Measurements from ENCODE around the gene DERA.
A peak's percentile ranks its signal among the peaks of the same experiment; 100 is the strongest.
"Not testable (repeated sequence)": the region's sequence is repeated elsewhere in the genome, so short reads cannot be mapped to it uniquely, and the experiment has no call there.

Gene DERA

GRCh38 chr12:15971211-15971610 is 60.1 kb downstream of the DERA start:
- no peak for DNase-seq

GRCh38 chr12:15972894-15973293 is 61.8 kb downstream of the DERA start:
- DNase-seq: no peak

- DNase-seq: no peak
These were observed 67.1 kb downstream of the DERA start for GRCh38 chr12:15977999-15978951.

DNA sequence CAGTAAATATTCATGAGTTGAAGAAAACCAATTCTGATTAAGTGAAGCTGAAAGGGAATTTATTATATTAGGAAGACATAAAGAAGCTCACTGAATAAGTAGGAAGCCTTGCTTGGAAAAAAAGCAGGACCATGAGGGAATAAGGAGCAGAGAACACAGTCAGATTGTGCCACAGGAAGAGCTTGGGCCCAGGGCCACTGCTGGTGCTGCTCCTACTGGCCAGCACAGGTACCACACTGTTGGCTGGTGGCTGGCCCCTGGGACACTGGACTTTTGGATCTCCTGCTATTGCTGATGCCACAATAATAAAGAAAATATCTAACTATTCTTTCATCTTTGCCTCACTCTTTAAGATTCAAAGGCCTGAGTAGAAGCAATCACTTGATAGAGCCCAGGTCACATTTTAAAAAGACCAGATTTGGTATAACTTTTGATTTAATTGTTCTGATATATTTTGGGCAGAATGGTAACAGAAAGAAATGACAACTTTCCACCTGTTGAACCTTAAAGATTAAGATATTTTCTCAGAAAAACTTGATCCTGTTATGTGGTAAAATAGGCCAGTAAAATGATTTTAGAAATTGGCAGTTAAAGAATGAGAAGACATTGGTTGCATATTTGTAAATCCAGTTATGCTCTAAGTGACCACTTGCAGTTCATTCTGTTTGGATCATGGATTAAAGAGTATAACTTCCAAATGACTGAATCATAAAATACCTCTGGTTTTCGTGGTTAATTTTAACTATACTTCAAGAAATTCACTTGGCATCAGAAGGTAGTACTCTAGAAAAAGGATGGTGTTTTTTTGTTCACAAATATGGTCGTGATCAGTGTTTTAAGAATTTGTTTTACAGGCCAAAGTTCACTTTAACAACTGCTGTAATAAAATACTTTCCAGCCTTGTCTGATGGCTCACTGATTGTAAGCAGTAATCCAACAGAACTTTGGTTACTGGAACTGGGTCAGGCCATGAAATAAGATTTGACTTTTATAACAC is 68.3 kb downstream of the DERA start:
- peak; percentile 1 for DNase-seq

DNA sequence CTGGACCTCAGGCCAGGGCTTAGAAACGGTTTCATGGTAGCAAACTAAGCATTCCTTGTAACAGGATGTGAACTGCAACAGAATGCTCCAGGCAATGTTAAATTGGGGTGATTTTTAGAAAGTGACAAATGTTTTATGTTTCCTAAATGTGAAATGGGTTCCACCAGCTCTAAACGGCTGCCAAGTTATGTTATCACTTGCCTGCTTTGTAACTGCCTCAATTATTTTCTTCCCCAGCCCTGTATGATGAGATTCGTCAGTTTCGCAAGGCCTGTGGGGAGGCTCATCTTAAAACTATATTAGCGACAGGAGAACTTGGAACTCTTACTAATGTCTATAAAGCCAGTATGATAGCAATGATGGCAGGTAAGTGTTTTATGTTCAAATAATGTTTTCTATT is 70.9 kb downstream of the DERA start:
- DNase-seq: no peak

DNA sequence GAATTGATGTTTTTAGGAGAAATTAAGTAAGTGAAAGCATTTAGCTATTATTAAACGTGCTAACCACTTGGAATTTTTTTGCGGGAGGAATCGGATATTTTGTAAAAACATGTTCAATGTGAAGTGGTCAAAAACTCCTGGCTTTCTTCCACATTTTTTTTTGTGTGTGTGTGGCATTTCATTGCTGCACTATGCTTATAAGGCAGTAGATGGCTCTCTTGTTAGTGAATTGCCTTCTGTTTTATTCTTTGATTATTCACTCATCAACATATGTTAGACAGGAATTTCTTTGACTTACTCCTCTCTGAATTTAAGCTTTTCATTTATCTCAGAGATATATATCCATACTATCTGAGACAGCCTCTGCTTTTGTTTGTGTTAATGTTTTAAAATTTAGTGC is 71.3 kb downstream of the DERA start:
- no peak for DNase-seq

- no peak for DNase-seq
These were observed 71.8 kb downstream of the DERA start for GRCh38 chr12:15982921-15983320.

DNA sequence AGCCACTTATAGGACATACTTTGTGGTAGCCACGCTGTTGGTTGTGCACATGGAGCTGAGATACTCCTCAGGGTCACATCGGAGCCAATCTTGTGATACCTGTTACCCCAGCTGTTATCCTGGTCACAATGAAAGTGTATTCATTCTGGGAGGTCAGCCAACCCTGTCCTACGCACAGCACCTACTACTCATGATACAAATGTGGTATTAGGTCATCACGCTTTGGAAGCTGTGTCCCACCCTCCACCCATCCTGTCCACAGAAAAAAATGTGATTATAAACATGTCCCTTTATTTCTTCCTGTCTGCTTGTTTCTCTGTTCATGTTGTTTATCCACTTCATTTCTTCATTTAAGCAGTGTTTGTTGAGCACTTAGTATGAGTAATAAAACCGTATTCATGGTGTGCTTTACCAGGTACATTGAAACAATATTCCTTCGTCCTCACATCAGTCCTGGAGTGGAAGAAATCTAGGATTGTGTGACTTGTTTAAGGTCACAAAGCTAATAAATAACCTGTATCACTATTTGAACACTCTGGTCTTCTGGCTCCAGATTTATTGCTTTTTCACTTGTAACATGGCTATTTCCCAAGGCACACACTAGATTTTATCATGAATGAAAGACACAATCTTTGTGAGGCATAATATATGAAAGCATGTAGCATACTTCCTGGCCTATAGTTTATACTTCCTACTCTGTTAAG is 73.1 kb downstream of the DERA start:
- no peak for DNase-seq

DNA sequence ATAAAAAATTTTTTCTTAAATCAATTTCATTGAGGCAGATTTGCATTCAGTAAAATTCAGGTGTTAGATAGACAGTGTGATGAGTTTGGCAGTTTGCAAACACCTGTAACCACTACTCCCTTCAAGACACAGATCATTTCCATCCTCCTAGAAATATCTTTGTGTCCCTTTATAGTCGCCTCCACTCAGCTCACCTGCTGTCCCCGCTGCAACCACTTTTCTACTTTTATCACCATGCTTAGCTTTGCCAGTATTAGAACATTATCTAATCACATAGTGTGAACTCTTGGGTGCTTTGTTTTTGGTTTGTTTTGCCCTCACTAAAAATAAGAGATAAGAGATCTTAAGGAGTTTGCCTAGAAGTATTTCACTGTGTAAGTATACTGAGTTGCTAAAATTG is 73.8 kb downstream of the DERA start:
- no peak for DNase-seq

- DNase-seq: no peak
These were observed 76.6 kb downstream of the DERA start for GRCh38 chr12:15987696-15988095.

GRCh38 chr12:15988983-15989755 is 78.0 kb downstream of the DERA start:
- DNase-seq: no peak

GRCh38 chr12:15995801-15996200 is 84.7 kb downstream of the DERA start:
- DNase-seq: no peak

DNA sequence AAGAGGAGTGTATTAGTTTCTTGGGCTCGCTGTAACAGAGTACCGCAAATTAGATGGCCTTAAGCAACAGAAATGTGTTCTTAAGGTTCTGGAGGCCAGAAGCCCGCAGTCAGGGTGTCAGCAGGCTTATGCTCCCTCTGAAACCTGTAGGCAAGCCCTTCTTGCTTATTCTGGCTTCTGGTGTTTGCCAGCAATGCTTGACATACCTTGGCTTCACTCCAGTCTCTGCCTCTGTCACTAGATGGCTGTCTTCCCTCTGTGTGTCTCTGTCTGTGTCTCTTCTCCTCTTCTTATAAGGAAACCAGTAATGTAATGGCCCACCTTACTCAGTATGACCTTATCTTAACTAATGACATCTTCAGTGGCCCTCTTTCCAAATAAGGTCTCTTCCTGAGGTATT is 85.1 kb downstream of the DERA start:
- DNase-seq: no peak

DNA sequence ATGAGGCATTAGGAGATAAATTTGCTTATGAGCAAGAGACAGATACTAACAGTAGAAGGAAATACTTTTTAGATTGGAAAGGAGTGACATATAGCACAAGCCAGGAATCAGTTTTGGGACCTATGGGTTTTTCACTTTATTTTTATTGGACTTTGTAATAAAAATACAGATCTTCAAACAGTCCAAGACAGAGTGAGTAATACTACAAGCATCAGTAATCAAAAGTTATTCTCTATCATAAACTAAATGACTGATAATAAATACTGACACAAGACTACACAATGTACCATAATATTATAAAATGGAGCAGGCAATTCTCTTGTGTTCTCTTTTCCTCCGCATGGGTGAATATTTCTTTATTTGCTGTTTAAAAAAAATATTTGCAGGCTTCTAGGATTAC is 85.8 kb downstream of the DERA start:
- no peak for DNase-seq

- DNase-seq: no peak
These were observed 86.8 kb downstream of the DERA start for GRCh38 chr12:15997910-15998309.

DNA sequence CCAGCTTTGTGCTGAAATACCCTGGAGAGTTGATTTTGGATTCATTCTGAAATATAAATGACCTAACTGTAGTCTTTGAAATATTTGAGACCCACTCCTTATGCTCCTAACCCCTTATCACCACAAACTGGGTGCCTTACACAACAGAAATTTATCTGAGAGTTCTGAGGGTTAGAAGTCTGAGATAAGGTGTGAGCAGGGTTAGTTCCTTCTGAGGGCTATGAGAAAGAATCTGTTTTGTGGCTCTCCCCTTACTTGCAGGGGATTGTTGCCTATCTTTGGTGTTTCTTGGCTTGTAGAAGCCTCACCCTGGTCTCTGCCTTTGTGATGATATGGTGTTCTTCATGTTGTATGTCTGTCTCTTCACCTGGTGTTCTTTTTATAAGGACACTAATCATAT is 91.7 kb downstream of the DERA start:
- no peak for DNase-seq

GRCh38 chr12:16003460-16003859 is 92.3 kb downstream of the DERA start:
- no peak for DNase-seq

GRCh38 chr12:16006752-16007151 is 95.6 kb downstream of the DERA start:
- DNase-seq: no peak

DNA sequence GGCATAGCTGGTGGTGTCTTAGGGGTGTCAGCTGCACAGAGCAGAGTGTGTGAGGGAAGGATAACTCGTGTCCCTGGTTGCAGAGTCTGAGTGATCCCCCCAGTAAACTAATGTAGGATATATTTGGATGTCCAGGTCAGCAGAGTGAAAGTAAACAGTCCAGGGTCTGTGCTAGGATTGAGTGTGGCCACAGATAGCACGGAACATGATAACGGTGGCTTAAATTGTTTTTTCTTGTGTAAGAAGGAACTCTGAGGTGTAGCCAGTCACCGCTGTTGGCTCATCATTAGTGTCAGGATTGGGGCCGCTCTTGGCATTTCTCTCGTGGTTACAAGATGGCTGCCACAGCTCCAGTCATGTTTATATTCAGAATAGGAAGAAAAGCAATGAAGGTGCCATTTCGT is 97.3 kb downstream of the DERA start:
- DNase-seq: no peak

DNA sequence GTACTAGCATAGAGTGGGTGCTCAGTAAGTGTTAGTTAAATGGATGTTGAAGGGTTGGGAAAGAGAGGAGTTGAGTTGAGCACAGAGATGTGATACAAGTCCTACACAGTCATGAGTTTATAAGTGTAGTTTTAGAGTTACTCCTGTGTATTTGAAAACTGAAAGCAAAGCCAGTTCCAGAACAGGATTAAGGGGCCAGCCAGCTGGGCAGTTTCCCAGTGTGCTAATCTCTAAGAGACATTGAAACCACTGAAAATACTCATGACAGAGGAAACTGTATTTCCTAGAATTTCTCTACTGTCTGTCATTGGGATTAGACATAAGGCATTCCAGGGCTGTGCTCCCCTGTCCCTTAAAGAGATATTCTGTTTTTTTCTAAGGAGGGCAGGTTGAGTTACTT is 101.0 kb downstream of the DERA start:
- no peak for DNase-seq

- DNase-seq: not testable (repeated sequence)
These were observed 102.6 kb downstream of the DERA start for GRCh38 chr12:16013722-16014121.

- DNase-seq: not testable (repeated sequence)
These were observed 103.3 kb downstream of the DERA start for GRCh38 chr12:16014394-16014793.

All from stimulated activated naive CD4-positive, alpha-beta T cell treated with Interleukin-2 at 50 U/mL for 16 hours (primary cell).